IPS-18a (cell line): ENCODE results near the gene CYB5RL.
"Not testable (repeated sequence)": the region's sequence is repeated elsewhere in the genome, so short reads cannot be mapped to it uniquely, and the experiment has no call there.

Experiments
- H3K27ac ChIP-seq: one replicate; pipeline ENCODE4 v1.5.1; 2013; ENCODE audit warnings: low read length
- H3K27me3 ChIP-seq: one replicate; pipeline ENCODE4 v1.6.1; 2013; ENCODE audit warnings: mild to moderate bottlenecking, low read length; ENCODE audit not compliant: control insufficient read depth, insufficient read depth
- H3K36me3 ChIP-seq: one replicate; pipeline ENCODE4 v1.6.1; 2013; ENCODE audit warnings: low read depth, low read length; ENCODE audit not compliant: control insufficient read depth
- H3K4me1 ChIP-seq: one replicate; pipeline ENCODE4 v1.6.1; 2013; ENCODE audit warnings: low read depth, low read length; ENCODE audit not compliant: control insufficient read depth
- H3K4me3 ChIP-seq: one replicate; pipeline ENCODE4 v1.5.1; 2013; ENCODE audit warnings: low read length
- H3K9ac ChIP-seq: one replicate; pipeline ENCODE4 v1.6.1; 2013; ENCODE audit warnings: mild to moderate bottlenecking, low read length, moderate library complexity
- H3K9me3 ChIP-seq: one replicate; pipeline ENCODE4 v1.6.1; 2013; ENCODE audit warnings: low read depth, low read length; ENCODE audit not compliant: control insufficient read depth

The CYB5RL gene

GRCh38 chr1:54238353-54239034, 38.7 kb upstream of the CYB5RL start:
- Histone ChIP-seq H3K27me3 (no peaks in the 10 kb centered on the region), H3K36me3 (peaks cover 42% of the 10 kb centered on the region), H3K9me3 (no peaks in the 10 kb centered on the region), H3K4me1 (no peaks in the 10 kb centered on the region), H3K27ac (no peak overlapping the region), H3K4me3 (no peak overlapping the region), H3K9ac (no peak overlapping the region)

DNA sequence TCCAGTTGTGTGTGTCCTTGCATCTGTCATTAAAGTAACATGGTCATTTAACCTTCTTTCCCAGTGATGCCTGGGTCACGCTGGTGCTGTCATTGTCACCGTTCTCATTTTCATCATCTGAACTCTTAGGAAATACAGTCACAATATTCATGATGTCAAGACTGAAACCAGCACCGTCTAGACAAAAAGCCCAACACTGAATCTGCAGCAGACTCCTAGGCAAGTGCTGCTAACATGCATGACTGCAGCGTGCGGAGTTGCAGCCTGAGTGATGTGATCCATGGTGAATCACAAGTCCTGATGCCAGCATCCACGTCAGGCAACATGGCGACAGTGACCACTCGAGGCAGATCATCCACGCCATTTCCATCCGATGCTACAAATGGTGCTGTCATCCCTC, 37.8 kb upstream of the CYB5RL start:
- Histone ChIP-seq H3K27me3 (no peaks in the 10 kb centered on the region), H3K36me3 (peaks cover 37% of the 10 kb centered on the region), H3K9ac (no peak overlapping the region), H3K27ac (no peak overlapping the region), H3K9me3 (no peaks in the 10 kb centered on the region), H3K4me3 (no peak overlapping the region), H3K4me1 (no peaks in the 10 kb centered on the region)

DNA sequence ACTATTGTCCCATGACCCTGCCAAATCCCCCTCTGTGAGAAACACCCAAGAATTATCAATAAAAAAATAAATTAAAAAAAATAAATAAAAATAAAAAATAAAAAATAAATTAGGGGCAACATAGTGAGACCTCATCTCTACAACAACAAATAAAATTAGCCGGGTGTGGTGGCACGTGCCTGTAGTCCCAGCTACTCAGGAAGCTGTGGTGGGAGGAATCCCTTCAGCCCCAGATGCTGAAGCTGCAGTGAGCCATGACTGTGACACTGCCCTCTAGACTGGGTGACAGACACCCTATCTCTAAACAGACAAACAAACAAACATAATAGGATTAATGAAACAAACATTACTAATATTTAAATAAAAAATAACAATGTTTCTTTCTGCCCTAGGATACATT, 34.5 kb upstream of the CYB5RL start:
- no peaks in the 10 kb centered on the region for H3K27me3 ChIP-seq
- H3K9me3 ChIP-seq = no peaks in the 10 kb centered on the region
- peaks cover 25% of the 10 kb centered on the region for H3K36me3 ChIP-seq
- H3K9ac ChIP-seq = no peak overlapping the region
- H3K4me3 ChIP-seq = no peak overlapping the region
- no peak overlapping the region for H3K27ac ChIP-seq
- H3K4me1 ChIP-seq = no peaks in the 10 kb centered on the region

DNA sequence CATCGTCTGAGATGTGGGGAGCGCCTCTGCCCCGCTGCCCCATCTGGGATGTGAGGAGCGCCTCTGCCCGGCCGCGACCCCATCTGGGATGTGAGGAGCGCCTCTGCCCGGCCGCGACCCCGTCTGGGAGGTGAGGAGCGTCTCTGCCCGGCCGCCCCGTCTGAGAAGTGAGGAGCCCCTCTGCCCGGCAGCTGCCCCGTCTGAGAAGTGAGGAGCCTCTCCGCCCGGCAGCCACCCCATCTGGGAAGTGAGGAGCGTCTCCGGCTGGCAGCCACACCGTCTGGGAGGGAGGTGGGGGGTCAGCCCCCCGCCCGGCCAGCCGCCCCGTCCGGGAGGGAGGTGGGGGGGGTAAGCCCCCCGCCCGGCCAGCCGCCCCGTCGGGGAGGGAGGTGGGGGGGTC, 33.4 kb upstream of the CYB5RL start:
- H3K9ac ChIP-seq, H3K27ac ChIP-seq, H3K4me3 ChIP-seq, H3K27me3 ChIP-seq, H3K4me1 ChIP-seq, H3K9me3 ChIP-seq: not testable (repeated sequence)
- peaks cover 18% of the 10 kb centered on the region for H3K36me3 ChIP-seq

GRCh38 chr1:54230507-54231339, 30.9 kb upstream of the CYB5RL start:
- Histone ChIP-seq H3K4me1 (no peaks in the 10 kb centered on the region), H3K4me3 (no peak overlapping the region), H3K36me3 (peaks cover 3% of the 10 kb centered on the region), H3K27ac (no peak overlapping the region), H3K9ac (no peak overlapping the region), H3K27me3 (no peaks in the 10 kb centered on the region), H3K9me3 (no peaks in the 10 kb centered on the region)

DNA sequence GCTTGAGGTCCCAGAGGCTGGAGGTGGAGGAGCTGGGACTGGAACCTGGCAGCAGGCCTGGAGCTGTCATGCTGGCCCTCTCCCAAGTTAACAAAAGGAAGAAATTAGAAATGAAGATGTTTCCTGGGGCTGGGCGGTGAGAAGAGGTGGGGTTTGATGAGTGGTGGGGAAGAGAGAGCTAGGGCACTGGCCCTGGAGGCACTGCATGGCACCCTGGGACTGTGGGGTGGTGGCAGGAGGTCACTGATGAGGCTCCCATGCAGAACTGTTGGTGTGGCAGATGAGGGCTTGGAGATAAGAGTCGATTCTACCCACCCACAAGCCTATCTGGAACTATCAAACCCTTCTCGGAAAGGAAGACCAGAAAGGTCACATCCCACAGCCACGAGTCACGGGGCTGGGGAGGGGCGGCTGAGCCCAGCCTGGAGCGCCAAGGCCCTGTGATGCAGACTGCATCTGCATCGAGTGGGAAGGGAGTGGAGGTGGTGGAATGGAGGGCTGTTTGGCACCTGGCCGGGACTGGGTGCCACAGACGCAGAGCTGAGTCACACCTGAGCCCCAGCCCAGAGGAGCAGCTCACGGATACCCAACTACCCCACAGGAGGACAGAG, 29.6 kb upstream of the CYB5RL start:
- Histone ChIP-seq H3K4me3 (no peak overlapping the region), H3K27ac (no peak overlapping the region), H3K4me1 (no peaks in the 10 kb centered on the region), H3K9ac (no peak overlapping the region), H3K27me3 (no peaks in the 10 kb centered on the region), H3K36me3 (peaks cover 6% of the 10 kb centered on the region), H3K9me3 (no peaks in the 10 kb centered on the region)

- H3K9ac ChIP-seq = no peak overlapping the region
- H3K4me1 ChIP-seq = no peaks in the 10 kb centered on the region
- H3K27ac ChIP-seq = no peak overlapping the region
These were observed 28.8 kb upstream of the CYB5RL start for GRCh38 chr1:54228638-54229079.

GRCh38 chr1:54227891-54228310, 28.1 kb upstream of the CYB5RL start:
- Histone ChIP-seq H3K27me3 (no peaks in the 10 kb centered on the region), H3K9me3 (no peaks in the 10 kb centered on the region), H3K9ac (no peak overlapping the region), H3K27ac (no peak overlapping the region), H3K4me3 (no peak overlapping the region), H3K4me1 (no peaks in the 10 kb centered on the region), H3K36me3 (peaks cover 6% of the 10 kb centered on the region)

More at GRCh38 chr1:54228638-54229079, 28.8 kb upstream of the CYB5RL start:
- no peak overlapping the region for H3K4me3 ChIP-seq
- H3K9me3 ChIP-seq = no peaks in the 10 kb centered on the region
- peaks cover 6% of the 10 kb centered on the region for H3K36me3 ChIP-seq
- no peaks in the 10 kb centered on the region for H3K27me3 ChIP-seq

- no peak overlapping the region for H3K27ac ChIP-seq
These were observed 27.3 kb upstream of the CYB5RL start for GRCh38 chr1:54227091-54227602.

DNA sequence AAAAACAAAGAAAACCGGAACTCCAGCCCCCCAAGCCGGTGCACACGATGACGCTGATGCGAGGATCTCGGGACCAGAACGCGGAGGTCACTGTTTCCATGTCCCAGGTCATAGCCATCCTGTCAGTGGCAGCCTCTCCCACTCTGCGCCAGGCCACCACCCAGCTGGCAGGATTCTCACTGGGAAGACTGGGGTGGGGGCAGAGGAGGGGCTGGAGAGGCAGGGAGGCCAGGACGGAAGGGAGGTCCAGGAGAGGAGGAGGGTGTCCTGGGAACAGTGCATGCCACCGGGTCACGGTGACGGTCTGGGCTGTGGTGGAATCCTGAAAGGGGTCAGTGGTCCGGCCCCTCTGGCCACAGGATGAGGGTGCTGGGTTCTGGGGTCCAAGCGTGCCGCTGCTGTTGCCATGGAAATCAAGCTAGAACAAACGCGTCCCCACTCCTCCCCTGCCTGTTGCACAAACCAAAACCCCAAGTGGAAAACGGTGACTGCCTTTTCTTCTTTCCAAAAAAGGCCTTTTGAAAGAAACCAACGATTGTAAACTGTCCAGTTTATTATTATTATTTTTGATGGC, 26.2 kb upstream of the CYB5RL start:
- Histone ChIP-seq H3K4me1 (no peaks in the 10 kb centered on the region), H3K4me3 (no peak overlapping the region), H3K36me3 (peaks cover 6% of the 10 kb centered on the region), H3K27me3 (no peaks in the 10 kb centered on the region), H3K27ac (no peak overlapping the region), H3K9me3 (no peaks in the 10 kb centered on the region), H3K9ac (no peak overlapping the region)

More at GRCh38 chr1:54227091-54227602, 27.3 kb upstream of the CYB5RL start:
- Histone ChIP-seq H3K9ac (no peak overlapping the region), H3K27me3 (no peaks in the 10 kb centered on the region), H3K36me3 (peaks cover 6% of the 10 kb centered on the region), H3K9me3 (no peaks in the 10 kb centered on the region), H3K4me3 (no peak overlapping the region), H3K4me1 (no peaks in the 10 kb centered on the region)

- H3K36me3 ChIP-seq = peaks cover 6% of the 10 kb centered on the region
- H3K4me1 ChIP-seq = no peaks in the 10 kb centered on the region
- no peaks in the 10 kb centered on the region for H3K27me3 ChIP-seq
- no peak overlapping the region for H3K4me3 ChIP-seq
- no peaks in the 10 kb centered on the region for H3K9me3 ChIP-seq
- H3K9ac ChIP-seq = no peak overlapping the region
- no peak overlapping the region for H3K27ac ChIP-seq
These were observed 25.5 kb upstream of the CYB5RL start for GRCh38 chr1:54225378-54225777.
